ENCODE data around the gene SH3BP2.
A peak's percentile ranks its signal among the peaks of the same experiment; 100 is the strongest.

SH3BP2 gene

DNA sequence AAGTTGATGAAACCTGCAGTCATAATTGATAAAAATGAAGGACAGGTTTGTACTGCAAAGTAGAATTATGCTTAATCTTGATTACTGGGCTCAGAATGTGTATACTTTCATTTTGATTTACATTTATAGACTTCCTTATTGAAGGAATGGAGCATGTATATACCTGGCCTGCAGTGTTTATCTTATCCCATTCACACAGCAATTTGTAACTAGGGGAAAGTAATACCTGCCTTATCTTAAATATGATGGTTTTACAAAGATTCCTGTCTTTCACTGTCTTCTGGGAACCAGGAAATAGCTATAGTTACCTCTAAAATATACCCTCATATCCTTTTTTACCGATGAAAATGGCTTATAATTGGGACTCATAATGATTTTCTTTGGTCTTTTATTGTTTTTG lies 80.4 kb downstream of the SH3BP2 start:
- no peak overlapping the region for H3K4me3 Mint-ChIP-seq
- peaks cover 27% of the 10 kb centered on the region for H3K36me3 Mint-ChIP-seq (ENCODE audit: insufficient read depth)
- no peaks in the 10 kb centered on the region for H3K9me3 Mint-ChIP-seq
- H3K4me1 Mint-ChIP-seq = peaks cover 49% of the 10 kb centered on the region
- H3K27ac Mint-ChIP-seq (ENCODE audit: low read depth) = no peak overlapping the region
- ATAC-seq (replicated peaks; ENCODE audit: extremely low read depth, poor library complexity, severe bottlenecking) (no peak), DNase-seq (ENCODE audit: low spot score in 2 of 2) (no peak)
- no peaks in the 10 kb centered on the region for H3K27me3 Mint-ChIP-seq

DNA sequence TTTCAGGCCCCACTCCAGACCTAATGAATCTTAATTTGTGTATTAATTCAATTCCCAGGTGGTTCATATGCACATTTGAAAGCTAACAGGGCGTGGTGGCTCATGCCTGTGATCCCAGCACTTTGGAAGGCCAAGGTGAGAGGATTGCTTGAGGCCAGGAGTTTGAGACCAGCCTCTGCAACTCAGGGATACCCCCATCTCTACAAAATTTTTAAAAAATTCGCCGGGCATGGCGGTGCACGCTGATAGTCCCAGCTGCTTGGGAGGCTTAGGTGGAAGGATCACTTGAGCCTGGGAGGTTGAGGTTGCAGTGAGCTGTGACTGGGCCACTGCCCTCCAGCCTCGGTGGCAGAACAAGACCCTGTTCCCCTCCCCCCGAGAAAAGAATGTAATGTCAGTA lies 82.0 kb downstream of the SH3BP2 start:
- H3K27ac Mint-ChIP-seq (ENCODE audit: low read depth) = no peak overlapping the region
- H3K9me3 Mint-ChIP-seq = no peaks in the 10 kb centered on the region
- H3K4me3 Mint-ChIP-seq = no peak overlapping the region
- DNase-seq (ENCODE audit: low spot score in 2 of 2) (no peak), ATAC-seq (replicated peaks; ENCODE audit: extremely low read depth, poor library complexity, severe bottlenecking) (no peak)
- H3K27me3 Mint-ChIP-seq = no peaks in the 10 kb centered on the region
- peaks cover 40% of the 10 kb centered on the region for H3K4me1 Mint-ChIP-seq
- peaks cover 27% of the 10 kb centered on the region for H3K36me3 Mint-ChIP-seq (ENCODE audit: insufficient read depth)

DNA sequence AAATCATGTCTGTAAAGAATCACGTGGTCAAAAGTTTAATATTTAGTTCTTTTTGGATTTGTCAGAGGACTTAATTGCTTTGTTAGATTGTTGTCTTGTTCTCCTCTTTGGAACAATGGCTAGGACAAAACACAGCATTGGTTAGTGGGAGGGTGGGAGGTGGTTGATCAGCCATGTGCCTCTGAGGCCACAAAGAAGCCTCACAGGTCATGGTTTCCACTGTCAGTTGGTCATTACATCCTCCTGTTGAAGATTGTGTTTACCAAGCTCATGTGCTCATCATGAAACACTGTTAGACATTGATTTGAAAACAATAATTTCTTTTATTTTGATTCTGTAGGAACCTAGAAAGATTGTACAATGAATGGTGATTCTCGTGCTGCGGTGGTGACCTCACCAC lies 82.7 kb downstream of the SH3BP2 start:
- ATAC-seq (replicated peaks; ENCODE audit: extremely low read depth, poor library complexity, severe bottlenecking) = no peak
- Mint-ChIP-seq H3K36me3 (ENCODE audit: insufficient read depth) (peaks cover 30% of the 10 kb centered on the region), H3K4me1 (peaks cover 34% of the 10 kb centered on the region), H3K27me3 (no peaks in the 10 kb centered on the region), H3K4me3 (no peak overlapping the region), H3K27ac (ENCODE audit: low read depth) (no peak overlapping the region), H3K9me3 (no peaks in the 10 kb centered on the region)
- no peak for DNase-seq (ENCODE audit: low spot score in 2 of 2)

DNA sequence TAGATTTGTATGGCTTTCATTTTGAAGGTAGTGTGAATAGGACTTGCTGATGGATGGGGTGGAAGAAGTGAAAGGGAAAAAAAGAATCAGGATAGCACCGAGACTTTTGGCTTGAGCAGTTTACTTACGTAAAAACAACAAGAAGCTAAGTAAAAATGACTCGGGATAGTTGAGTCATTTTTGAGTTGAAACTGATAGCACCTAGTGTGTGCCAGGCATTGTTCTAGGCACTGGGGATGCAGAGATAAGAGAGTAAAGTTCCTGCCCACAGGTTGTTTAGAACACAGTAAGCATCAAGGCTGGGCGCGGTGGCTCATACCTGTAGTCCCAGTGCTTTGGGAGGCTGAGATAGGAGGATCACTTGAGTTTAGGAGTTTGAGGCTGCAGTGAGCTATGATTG lies 85.5 kb downstream of the SH3BP2 start:
- Mint-ChIP-seq H3K9me3 (no peaks in the 10 kb centered on the region), H3K27me3 (no peaks in the 10 kb centered on the region), H3K27ac (ENCODE audit: low read depth) (peak overlapping the region; percentile 47), H3K36me3 (ENCODE audit: insufficient read depth) (peaks cover 36% of the 10 kb centered on the region), H3K4me3 (no peak overlapping the region), H3K4me1 (peaks cover 19% of the 10 kb centered on the region)
- ATAC-seq (replicated peaks; ENCODE audit: extremely low read depth, poor library complexity, severe bottlenecking) (no peak), DNase-seq (ENCODE audit: low spot score in 2 of 2) (no peak)

DNA sequence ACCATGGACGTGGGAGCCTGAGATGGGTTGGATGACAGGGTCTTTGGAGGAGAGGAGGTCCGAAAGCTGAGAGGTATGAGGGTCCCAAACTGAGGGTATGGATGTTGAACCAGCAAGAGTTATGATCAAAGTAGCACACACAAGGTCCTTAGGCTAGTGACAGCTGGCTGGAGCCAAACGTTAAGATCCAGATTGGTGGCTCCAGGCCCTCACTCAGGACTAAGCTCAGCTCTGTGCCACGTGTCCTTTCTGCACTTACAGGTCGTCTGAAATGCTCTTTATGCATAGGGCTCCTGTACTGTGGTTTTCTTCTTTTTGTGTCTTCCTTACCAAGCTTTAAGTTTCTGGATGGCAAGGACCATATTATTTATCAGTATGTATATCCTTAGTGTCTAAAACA lies 86.1 kb downstream of the SH3BP2 start:
- DNase-seq (ENCODE audit: low spot score in 2 of 2) (no peak), ATAC-seq (replicated peaks; ENCODE audit: extremely low read depth, poor library complexity, severe bottlenecking) (no peak)
- H3K27me3 Mint-ChIP-seq = no peaks in the 10 kb centered on the region
- H3K36me3 Mint-ChIP-seq (ENCODE audit: insufficient read depth) = peaks cover 41% of the 10 kb centered on the region
- peak overlapping the region; percentile 47 for H3K27ac Mint-ChIP-seq (ENCODE audit: low read depth)
- H3K4me3 Mint-ChIP-seq = no peak overlapping the region
- H3K4me1 Mint-ChIP-seq = peaks cover 19% of the 10 kb centered on the region
- H3K9me3 Mint-ChIP-seq = no peaks in the 10 kb centered on the region

DNA sequence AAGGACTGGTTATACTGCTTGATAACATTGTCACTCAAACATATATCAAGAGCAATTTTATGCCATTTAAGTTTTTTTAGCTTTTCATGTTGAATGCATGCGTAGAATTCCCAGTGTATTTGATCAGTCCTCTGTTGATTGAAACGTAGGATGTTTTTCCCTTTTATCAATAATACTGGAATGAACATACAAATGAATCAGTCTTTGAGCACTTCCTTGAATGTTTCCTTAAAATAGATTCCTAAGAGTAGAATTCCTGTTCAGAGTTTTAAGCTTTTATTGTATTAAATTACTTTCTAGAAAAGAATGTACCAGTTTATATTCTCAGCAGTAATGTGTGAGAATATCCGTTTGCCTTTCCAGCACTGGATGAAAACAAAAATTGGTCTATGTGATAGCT lies 88.5 kb downstream of the SH3BP2 start:
- H3K36me3 Mint-ChIP-seq (ENCODE audit: insufficient read depth) = peaks cover 54% of the 10 kb centered on the region
- peaks cover 29% of the 10 kb centered on the region for H3K4me1 Mint-ChIP-seq
- no peak for ATAC-seq (replicated peaks; ENCODE audit: extremely low read depth, poor library complexity, severe bottlenecking)
- H3K27ac Mint-ChIP-seq (ENCODE audit: low read depth) = no peak overlapping the region
- H3K9me3 Mint-ChIP-seq = no peaks in the 10 kb centered on the region
- DNase-seq (ENCODE audit: low spot score in 2 of 2) = no peak
- no peaks in the 10 kb centered on the region for H3K27me3 Mint-ChIP-seq
- H3K4me3 Mint-ChIP-seq = no peak overlapping the region

DNA sequence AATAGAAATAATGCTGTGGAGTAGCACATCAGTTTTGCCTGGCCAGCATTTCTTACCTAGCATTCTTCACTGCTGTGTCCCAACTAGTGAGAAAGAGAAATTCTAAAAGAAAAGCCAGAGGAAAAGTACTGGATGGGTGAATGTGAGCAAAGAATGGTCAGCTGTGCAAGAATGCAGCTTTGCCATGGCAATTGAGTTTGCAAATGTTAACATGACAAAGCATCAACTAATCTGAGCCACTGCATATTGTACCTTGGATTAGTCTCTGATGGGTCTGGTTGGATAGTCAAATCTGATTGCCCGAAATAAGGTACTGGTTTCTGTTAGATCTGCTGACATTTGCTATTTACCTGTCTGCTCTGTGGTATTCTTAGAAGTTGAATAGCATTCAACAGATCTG lies 89.5 kb downstream of the SH3BP2 start:
- Mint-ChIP-seq H3K4me3 (no peak overlapping the region), H3K27me3 (no peaks in the 10 kb centered on the region), H3K4me1 (peaks cover 29% of the 10 kb centered on the region), H3K36me3 (ENCODE audit: insufficient read depth) (peaks cover 56% of the 10 kb centered on the region), H3K27ac (ENCODE audit: low read depth) (no peak overlapping the region), H3K9me3 (no peaks in the 10 kb centered on the region)
- DNase-seq (ENCODE audit: low spot score in 2 of 2) (no peak), ATAC-seq (replicated peaks; ENCODE audit: extremely low read depth, poor library complexity, severe bottlenecking) (no peak)

DNA sequence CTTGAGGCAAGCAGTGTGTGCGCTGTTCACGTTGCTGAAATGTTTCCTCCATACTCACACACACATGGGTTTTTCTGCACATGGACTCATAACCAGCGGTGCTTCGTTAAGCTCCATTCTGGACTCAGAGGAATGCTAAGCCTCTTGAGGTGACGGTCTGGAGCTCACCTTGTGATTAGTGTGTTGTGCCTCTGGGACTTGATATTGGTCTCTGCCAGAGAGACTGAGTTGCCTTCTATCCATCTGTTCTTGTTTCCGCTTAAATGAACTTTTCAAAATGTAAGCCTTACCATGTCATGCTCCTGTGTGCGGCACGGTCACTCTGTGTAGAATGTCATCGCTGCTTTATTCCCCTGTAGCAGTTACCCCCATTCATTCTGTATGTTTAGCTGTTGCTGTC lies 93.3 kb downstream of the SH3BP2 start:
- no peak for DNase-seq (ENCODE audit: low spot score in 2 of 2)
- H3K9me3 Mint-ChIP-seq = no peaks in the 10 kb centered on the region
- no peak overlapping the region for H3K4me3 Mint-ChIP-seq
- no peak for ATAC-seq (replicated peaks; ENCODE audit: extremely low read depth, poor library complexity, severe bottlenecking)
- H3K27me3 Mint-ChIP-seq = no peaks in the 10 kb centered on the region
- peaks cover 19% of the 10 kb centered on the region for H3K4me1 Mint-ChIP-seq
- H3K27ac Mint-ChIP-seq (ENCODE audit: low read depth) = peak overlapping the region; percentile 13
- H3K36me3 Mint-ChIP-seq (ENCODE audit: insufficient read depth) = peaks cover 45% of the 10 kb centered on the region

DNA sequence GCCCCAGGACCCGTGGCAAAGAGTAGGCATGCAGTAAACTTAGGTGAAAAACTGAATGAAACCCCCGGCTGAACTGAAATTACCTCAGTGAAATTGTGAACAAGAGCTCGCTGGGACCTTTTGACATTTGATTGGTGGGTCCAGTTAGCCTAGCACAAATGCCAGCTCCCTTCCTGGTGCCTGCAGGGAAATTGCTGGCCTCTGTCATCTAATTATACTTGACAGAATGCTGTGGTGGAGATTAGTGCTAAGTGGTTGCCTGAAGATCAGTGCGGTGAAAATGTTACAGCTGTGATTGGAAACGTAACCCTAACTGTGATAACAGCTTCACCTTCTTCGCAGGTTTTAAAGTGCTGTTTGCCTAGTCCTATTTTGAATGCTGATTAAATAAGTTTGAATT lies 93.7 kb downstream of the SH3BP2 start:
- Mint-ChIP-seq H3K9me3 (no peaks in the 10 kb centered on the region), H3K4me3 (no peak overlapping the region), H3K27ac (ENCODE audit: low read depth) (no peak overlapping the region), H3K36me3 (ENCODE audit: insufficient read depth) (peaks cover 47% of the 10 kb centered on the region), H3K4me1 (peaks cover 22% of the 10 kb centered on the region), H3K27me3 (no peaks in the 10 kb centered on the region)
- DNase-seq (ENCODE audit: low spot score in 2 of 2) = no peak
- no peak for ATAC-seq (replicated peaks; ENCODE audit: extremely low read depth, poor library complexity, severe bottlenecking)

DNA sequence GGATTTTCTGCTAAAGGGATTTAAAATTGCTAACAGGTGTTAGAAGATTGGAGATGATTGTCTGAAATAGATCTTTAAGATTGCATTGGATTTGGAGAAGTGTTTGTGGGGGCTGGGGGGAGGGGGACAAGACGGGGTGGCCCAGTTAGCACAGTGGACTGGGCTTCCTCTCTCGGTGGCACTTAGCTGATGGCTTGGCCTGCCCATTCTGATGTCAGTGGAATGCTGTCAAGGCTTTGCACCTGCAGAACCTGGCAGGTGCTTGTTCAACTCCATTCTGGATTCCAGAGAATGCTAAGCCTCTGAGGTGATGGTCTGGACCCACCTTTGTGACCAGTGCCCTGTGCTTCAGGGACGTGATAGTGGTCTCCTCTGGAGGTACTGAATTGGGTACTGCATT lies 94.5 kb downstream of the SH3BP2 start:
- no peak for DNase-seq (ENCODE audit: low spot score in 2 of 2)
- ATAC-seq (replicated peaks; ENCODE audit: extremely low read depth, poor library complexity, severe bottlenecking) = no peak
- Mint-ChIP-seq H3K27me3 (no peaks in the 10 kb centered on the region), H3K4me3 (no peak overlapping the region), H3K36me3 (ENCODE audit: insufficient read depth) (peaks cover 44% of the 10 kb centered on the region), H3K27ac (ENCODE audit: low read depth) (peak overlapping the region; percentile 35), H3K9me3 (no peaks in the 10 kb centered on the region), H3K4me1 (peaks cover 28% of the 10 kb centered on the region)

DNA sequence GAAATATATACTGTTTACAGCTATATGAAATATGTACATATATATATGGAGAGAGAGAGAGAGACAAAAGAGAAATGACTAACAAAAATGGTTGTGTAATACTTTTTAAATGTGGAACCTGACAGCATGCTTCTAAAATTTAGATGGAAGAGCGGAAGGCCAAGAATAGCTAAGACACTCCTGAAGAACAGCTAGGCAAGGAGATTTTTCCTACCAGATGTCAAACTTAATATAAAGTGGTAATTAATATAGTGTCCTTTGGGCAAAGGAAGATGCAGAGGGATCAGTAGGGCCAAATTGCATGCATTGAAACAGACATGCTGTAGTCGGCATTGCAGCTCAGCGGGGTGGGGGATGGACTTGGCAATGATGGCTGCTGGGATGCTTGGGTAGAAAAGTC lies 96.0 kb downstream of the SH3BP2 start:
- H3K27ac Mint-ChIP-seq (ENCODE audit: low read depth) = peak overlapping the region; percentile 14
- no peaks in the 10 kb centered on the region for H3K27me3 Mint-ChIP-seq
- DNase-seq (ENCODE audit: low spot score in 2 of 2) = no peak
- no peak overlapping the region for H3K4me3 Mint-ChIP-seq
- no peak for ATAC-seq (replicated peaks; ENCODE audit: extremely low read depth, poor library complexity, severe bottlenecking)
- H3K4me1 Mint-ChIP-seq = peaks cover 30% of the 10 kb centered on the region
- H3K9me3 Mint-ChIP-seq = no peaks in the 10 kb centered on the region
- peaks cover 46% of the 10 kb centered on the region for H3K36me3 Mint-ChIP-seq (ENCODE audit: insufficient read depth)
